Spleen (tissue), 7 donors: Measurements from ENCODE around the gene ACOT6.

Experiments
- CTCF ChIP-seq, 11 experiments: fragments of 200-600 bp in 7 of 11; fragments of 450-650 bp in 4 of 11; sonication (generic) in 4 of 11; IDR thresholded peaks in 8 of 11; conservative IDR thresholded peaks in 3 of 11; 1 replicate in 7 of 11; 2 replicates in 4 of 11; pipeline versions ENCODE4 v1.4.0 to v1.8.0; 2016 to 2021; ENCODE audit warnings: antibody characterized with exemption in 11 of 11, inconsistent platforms in 4 of 11, mild to moderate bottlenecking in 1 of 11
- POLR2A ChIP-seq, 3 donors: fragments of 450-650 bp; IDR thresholded peaks; one replicate each; pipeline ENCODE4 v1.5.1; 2017; ENCODE audit warnings: antibody characterized with exemption in 3 of 3, mild to moderate bottlenecking in 1 of 3
- donor health status: DM: no; HTN: no; CAD: no; lungs with moderate emphysema.
- donor health status: DM: no; HTN: no; CAD: no.
- donor health status: DM: no; HTN: no; CAD: no.

- no peak for TF ChIP-seq POLR2A (IDR thresholded peaks at IDR 0.05)
- TF ChIP-seq CTCF (IDR thresholded peaks at IDR 0.05 in 8 of 11, conservative IDR thresholded peaks at IDR 0.05 in 3 of 11): no peak
Measured at GRCh38 chr14:73625706-73626105, 13.4 kb downstream of the ACOT6 start.
